HCT116 (cell line): ENCODE results near the gene CDH16. TPM values are rescaled to one million over a fixed set of nuclear protein-coding genes. Genes with fewer than 3 reads are reported as not detected.

Experiments
- ATAC-seq: fragments of 200-7000 bp; cut with Tn5 transposase; 2 replicates; pipeline ENCODE4 v1.9.1; 2020; ENCODE audit warnings: mild to moderate bottlenecking, moderate library complexity
- BruUV-seq: library from RNA; stranded (reverse); fragments of 400-500 nt; replicated peaks from 2 replicates; lab custom pipeline; 2021; lab: Mats Ljungman, UMichigan
- CTCF ChIA-PET: fragments of 300-600 bp; sonication (Branson Sonifier 250); formaldehyde crosslinking; loops from one replicate; lab custom pipeline; 2021; ENCODE audit warnings: antibody characterized with exemption; lab: Charles Lee
- POLR2A ChIA-PET: fragments of 300-600, 350-600 bp; sonication (Branson Sonifier 250); formaldehyde crosslinking; loops from one replicate; lab custom pipeline; 2021; ENCODE audit warnings: antibody characterized with exemption; lab: Charles Lee
- RAD21 ChIA-PET, 2 experiments: fragments of 300-600 bp; sonication (Branson Sonifier 250); formaldehyde crosslinking; loops; one replicate each; lab custom pipeline; 2023; ENCODE audit warnings: low total read pairs in 2 of 2; ENCODE audit not compliant: uncharacterized antibody in 2 of 2, unreplicated experiment in 2 of 2, low non-redundant PET in 1 of 2; lab: Charles Lee
- DNase-seq: peaks from one replicate; pipeline ENCODE4 v3.0.0-alpha.2; 2010; ENCODE audit warnings: low read depth, low spot score
- H2AFZ ChIP-seq: fragments of 200-600 bp; shearing (Covaris generic), sonication (generic); 2 replicates; pipeline ENCODE4 v1.6.1; 2017; ENCODE audit warnings: low read depth, mixed run types, mixed read lengths, antibody characterized with exemption, low read length; ENCODE audit not compliant: poor library complexity, severe bottlenecking
- H3K27ac ChIP-seq: 2 replicates; pipeline ENCODE4 v1.5.1; 2012; ENCODE audit warnings: low read depth, low read length
- H3K27me3 ChIP-seq: fragments of 200-600 bp; sonication (generic); 2 replicates; pipeline ENCODE4 v1.6.1; 2016; ENCODE audit warnings: mixed run types, low read length, mixed read lengths; ENCODE audit not compliant: insufficient read depth
- H3K36me3 ChIP-seq, 2 experiments: fragments of 200-500 bp in 1 of 2; fragments of 200-600 bp in 1 of 2; sonication (Bioruptor generic) in 1 of 2; sonication (generic) in 1 of 2; 2 replicates each; pipeline versions ENCODE4 v1.5.1 to v1.6.1; 2014 to 2016; ENCODE audit warnings: low read length in 2 of 2, inconsistent platforms in 1 of 2, mixed read lengths in 1 of 2, mixed run types in 1 of 2; ENCODE audit not compliant: insufficient read depth in 2 of 2, control insufficient read depth in 1 of 2
- H3K4me1 ChIP-seq, 2 experiments: fragments of 200-600 bp in 1 of 2; sonication (generic) in 1 of 2; 2 replicates each; pipeline versions ENCODE4 v1.5.1 to v1.6.1; 2012 to 2017; ENCODE audit warnings: low read length in 2 of 2, inconsistent platforms in 1 of 2, mild to moderate bottlenecking in 1 of 2, mixed read lengths in 1 of 2, mixed run types in 1 of 2, moderate library complexity in 1 of 2; ENCODE audit not compliant: insufficient read depth in 2 of 2, control insufficient read depth in 1 of 2
- H3K4me2 ChIP-seq: fragments of 200-600 bp; sonication (generic); 2 replicates; pipeline ENCODE4 v1.6.1; 2017; ENCODE audit warnings: mixed run types, low read length, mixed read lengths
- H3K4me3 ChIP-seq, 2 experiments: fragments of 200-600 bp in 1 of 2; sonication (generic) in 1 of 2; replicated peaks in 1 of 2; 2 replicates each; pipeline ENCODE4 v1.5.1; 2011 to 2016; ENCODE audit warnings: low read length in 2 of 2, control low read depth in 1 of 2, low read depth in 1 of 2, mild to moderate bottlenecking in 1 of 2, mixed read lengths in 1 of 2, mixed run types in 1 of 2
- H3K79me2 ChIP-seq: fragments of 200-600 bp; sonication (generic); 2 replicates; pipeline ENCODE4 v1.6.1; 2017; ENCODE audit warnings: mild to moderate bottlenecking, mixed run types, low read length, moderate library complexity, mixed read lengths; ENCODE audit not compliant: insufficient read depth
- H3K9ac ChIP-seq: fragments of 200-600 bp; sonication (generic); 2 replicates; pipeline ENCODE4 v1.6.1; 2016; ENCODE audit warnings: low read length, mixed read lengths
- H3K9me2 ChIP-seq: fragments of 200-600 bp; sonication (generic), shearing (Covaris generic); 2 replicates; pipeline ENCODE4 v1.6.1; 2017; ENCODE audit warnings: mixed run types, mild to moderate bottlenecking, moderate library complexity; ENCODE audit not compliant: insufficient read depth
- H3K9me3 ChIP-seq, 2 experiments: fragments of 200-500 bp in 1 of 2; fragments of 200-600 bp in 1 of 2; sonication (Bioruptor generic) in 1 of 2; sonication (generic) in 1 of 2; 2 replicates each; pipeline ENCODE4 v1.6.1; 2014 to 2017; ENCODE audit warnings: low read length in 2 of 2, mixed read lengths in 2 of 2, inconsistent platforms in 1 of 2, low read depth in 1 of 2, mild to moderate bottlenecking in 1 of 2, mixed run types in 1 of 2, moderate library complexity in 1 of 2; ENCODE audit not compliant: control insufficient read depth in 1 of 2, insufficient read depth in 1 of 2
- H4K20me1 ChIP-seq: fragments of 200-600 bp; sonication (generic), shearing (Covaris generic); 2 replicates; pipeline ENCODE4 v1.6.1; 2017; ENCODE audit warnings: mixed run types, mild to moderate bottlenecking, moderate library complexity; ENCODE audit not compliant: insufficient read depth
- CBX3 ChIP-seq: IDR thresholded peaks from 2 replicates; pipeline ENCODE4 v1.6.1; 2012; ENCODE audit warnings: low read depth
- ELF1 ChIP-seq: IDR thresholded peaks from 2 replicates; pipeline ENCODE4 v1.6.1; 2012; ENCODE audit warnings: low read depth, borderline replicate concordance
- EZH2 ChIP-seq: fragments of 200-600 bp; sonication (generic); IDR thresholded peaks from 2 replicates; pipeline ENCODE4 v1.6.1; 2017; ENCODE audit warnings: antibody characterized with exemption, mixed run types
- EZH2phosphoT487 ChIP-seq: fragments of 200-600 bp; IDR thresholded peaks from 2 replicates; pipeline ENCODE4 v1.6.1; 2018; ENCODE audit warnings: antibody characterized with exemption, borderline replicate concordance
- FOSL1 ChIP-seq: IDR thresholded peaks from 2 replicates; pipeline ENCODE4 v1.6.1; 2012; ENCODE audit warnings: low read depth
- JUND ChIP-seq: IDR thresholded peaks from 2 replicates; pipeline ENCODE4 v1.6.1; 2012
- POLR2A ChIP-seq: IDR thresholded peaks from 2 replicates; pipeline ENCODE4 v1.7.0; 2011; ENCODE audit warnings: borderline replicate concordance; ENCODE audit not compliant: insufficient read depth, insufficient read length; ENCODE audit errors: extremely low read depth
- SIN3A ChIP-seq: IDR thresholded peaks from 2 replicates; pipeline ENCODE4 v1.6.1; 2012; ENCODE audit warnings: low read depth
- SP1 ChIP-seq: IDR thresholded peaks from 2 replicates; pipeline ENCODE4 v1.6.1; 2012; ENCODE audit warnings: low read depth
- SRF ChIP-seq: IDR thresholded peaks from 2 replicates; pipeline ENCODE4 v1.6.1; 2012; ENCODE audit warnings: low read depth
- ZFX ChIP-seq: fragments of 450-650 bp; IDR thresholded peaks from 2 replicates; pipeline ENCODE4 v1.6.1; 2017
- intact Hi-C: fragments of 100-400 bp; cut with micrococcal nuclease; formaldehyde crosslinking; loops from 2 replicates; pipeline ENCODE4 v1.10.0; 2022
- total RNA-seq: library from RNA; stranded (reverse); gene quantifications from one replicate; pipeline ENCODE4 v1.2.1, GENCODE V29; 2021; ENCODE audit not compliant: unreplicated experiment
- TF ChIP-seq, protein P1 (sequence below): IDR thresholded peaks from 2 replicates; pipeline ENCODE4 v1.6.1; 2012; ENCODE audit warnings: low read depth

Gene CDH16
- total RNA-seq, 1 experiment from 2014 or later = not detected

DNA sequence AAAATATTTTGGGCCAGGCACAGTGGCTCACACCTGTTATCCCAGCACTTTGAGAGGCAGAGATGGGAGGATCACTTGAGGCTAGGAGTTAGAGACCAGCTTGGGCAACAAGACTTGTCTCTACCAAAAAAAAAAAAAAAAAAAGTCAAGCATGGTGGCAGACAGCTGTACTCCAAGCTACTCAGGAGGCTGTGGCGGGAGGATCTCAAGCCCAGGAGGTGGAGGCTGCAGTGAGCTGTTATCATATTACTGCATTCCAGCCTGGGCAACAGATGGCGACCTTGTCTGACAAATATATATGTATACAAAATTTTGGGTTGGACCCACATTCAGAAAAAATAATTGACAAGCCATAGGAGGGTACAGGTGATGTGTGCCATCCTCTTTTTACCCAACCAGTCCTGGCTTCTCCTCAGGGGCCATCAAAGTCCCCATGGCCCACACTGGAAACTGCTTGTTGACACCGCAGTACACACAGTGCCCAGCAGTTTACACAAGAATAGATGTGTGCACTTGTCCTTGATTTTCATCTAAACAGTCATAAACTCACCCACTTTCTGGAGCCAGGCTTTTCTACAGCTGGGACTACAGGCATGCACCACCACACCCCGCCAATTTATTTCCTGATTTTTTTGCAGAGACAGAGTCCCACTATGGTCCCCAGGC lies 18.3 kb upstream of the CDH16 start:
- Histone ChIP-seq H3K9ac (no peak overlapping the region), H3K4me2 (no peak overlapping the region), H3K27me3 (no peaks in the 10 kb centered on the region), H2AFZ (no peak overlapping the region), H3K79me2 (peaks cover 61% of the 10 kb centered on the region), H3K9me2 (no peaks in the 10 kb centered on the region), H3K36me3 (peaks cover 25 to 38% of the 10 kb centered on the region in 2 experiments; a peak in 3 of 4 replicates), H3K27ac (no peak overlapping the region), H4K20me1 (no peaks in the 10 kb centered on the region), H3K4me1 (peaks cover 0 to 26% of the 10 kb centered on the region in 2 experiments; a peak in 3 of 4 replicates), H3K4me3 (no peak overlapping the region), H3K9me3 (no peaks in the 10 kb centered on the region)
- POLR2A ChIA-PET = no interaction called here
- no TSS peak for BruUV-seq
- ATAC-seq (no peak), DNase-seq (no peak)
- TF ChIP-seq JUND (no peak), ZFX (no peak), POLR2A (no peak), EZH2phosphoT487 (no peak)
- intact Hi-C loops = no loop called here
- CTCF ChIA-PET = interaction anchor here (1.2 kb wide), 1 partner anchor 24 kb away, joined by 3 read pairs; the partner anchor contains the start of gene CES3
- RAD21 ChIA-PET = no interaction called here

DNA sequence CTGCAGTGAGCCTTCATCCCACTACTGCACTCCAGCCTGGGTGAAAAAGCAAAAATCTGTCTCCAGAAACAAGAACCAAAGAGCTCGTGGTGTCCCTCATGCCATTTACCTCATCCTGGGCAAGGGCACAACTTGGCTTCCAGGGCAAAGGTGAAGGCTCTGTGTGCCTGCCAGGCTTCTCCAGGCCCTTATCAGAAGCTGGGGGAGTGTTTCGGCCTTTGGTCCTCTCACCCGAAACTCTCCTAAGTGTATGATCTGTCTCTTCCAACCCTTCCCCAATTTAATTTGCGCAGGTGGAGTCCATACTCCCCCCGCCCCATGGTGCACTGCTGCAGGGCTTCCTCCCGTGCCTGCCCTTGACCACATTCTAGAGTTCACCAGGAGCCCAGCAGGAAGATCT lies 17.8 kb upstream of the CDH16 start:
- ChIA-PET POLR2A (no interaction called here), CTCF (no interaction called here)
- no peaks in the 10 kb centered on the region for H3K9me2 ChIP-seq
- H3K4me3 ChIP-seq = no peak overlapping the region
- no peak for ATAC-seq
- no peaks in the 10 kb centered on the region for H3K27me3 ChIP-seq
- intact Hi-C loops = no loop called here
- no peak overlapping the region for H3K9ac ChIP-seq
- H2AFZ ChIP-seq = no peak overlapping the region
- TF ChIP-seq SP1 (no peak), JUND (no peak), ELF1 (no peak), FOSL1 (no peak), CBX3 (no peak), EZH2 (no peak), ZFX (no peak), SRF (no peak), SIN3A (no peak)
- TF ChIP-seq, protein P1, sequence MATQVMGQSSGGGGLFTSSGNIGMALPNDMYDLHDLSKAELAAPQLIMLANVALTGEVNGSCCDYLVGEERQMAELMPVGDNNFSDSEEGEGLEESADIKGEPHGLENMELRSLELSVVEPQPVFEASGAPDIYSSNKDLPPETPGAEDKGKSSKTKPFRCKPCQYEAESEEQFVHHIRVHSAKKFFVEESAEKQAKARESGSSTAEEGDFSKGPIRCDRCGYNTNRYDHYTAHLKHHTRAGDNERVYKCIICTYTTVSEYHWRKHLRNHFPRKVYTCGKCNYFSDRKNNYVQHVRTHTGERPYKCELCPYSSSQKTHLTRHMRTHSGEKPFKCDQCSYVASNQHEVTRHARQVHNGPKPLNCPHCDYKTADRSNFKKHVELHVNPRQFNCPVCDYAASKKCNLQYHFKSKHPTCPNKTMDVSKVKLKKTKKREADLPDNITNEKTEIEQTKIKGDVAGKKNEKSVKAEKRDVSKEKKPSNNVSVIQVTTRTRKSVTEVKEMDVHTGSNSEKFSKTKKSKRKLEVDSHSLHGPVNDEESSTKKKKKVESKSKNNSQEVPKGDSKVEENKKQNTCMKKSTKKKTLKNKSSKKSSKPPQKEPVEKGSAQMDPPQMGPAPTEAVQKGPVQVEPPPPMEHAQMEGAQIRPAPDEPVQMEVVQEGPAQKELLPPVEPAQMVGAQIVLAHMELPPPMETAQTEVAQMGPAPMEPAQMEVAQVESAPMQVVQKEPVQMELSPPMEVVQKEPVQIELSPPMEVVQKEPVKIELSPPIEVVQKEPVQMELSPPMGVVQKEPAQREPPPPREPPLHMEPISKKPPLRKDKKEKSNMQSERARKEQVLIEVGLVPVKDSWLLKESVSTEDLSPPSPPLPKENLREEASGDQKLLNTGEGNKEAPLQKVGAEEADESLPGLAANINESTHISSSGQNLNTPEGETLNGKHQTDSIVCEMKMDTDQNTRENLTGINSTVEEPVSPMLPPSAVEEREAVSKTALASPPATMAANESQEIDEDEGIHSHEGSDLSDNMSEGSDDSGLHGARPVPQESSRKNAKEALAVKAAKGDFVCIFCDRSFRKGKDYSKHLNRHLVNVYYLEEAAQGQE = no peak
- TF ChIP-seq, all 23 proteins: peak for 0
- Histone ChIP-seq H3K27ac (no peak overlapping the region), H4K20me1 (no peaks in the 10 kb centered on the region), H3K4me2 (no peak overlapping the region), H3K36me3 (peaks cover 24 to 37% of the 10 kb centered on the region in 2 experiments; a peak in 3 of 4 replicates), H3K79me2 (peaks cover 62% of the 10 kb centered on the region), H3K9me3 (no peaks in the 10 kb centered on the region), H3K4me1 (peaks cover 0 to 26% of the 10 kb centered on the region in 2 experiments; a peak in 3 of 4 replicates)
- RAD21 ChIA-PET = no interaction called here
- no TSS peak for BruUV-seq
- no peak for DNase-seq
